HepG2 (cell line): ENCODE data around the gene C11orf58.

Source experiments
- EZH2 ChIP-seq: conservative IDR thresholded peaks from 2 replicates; pipeline ENCODE4 v1.6.1; 2012; ENCODE audit warnings: mild to moderate bottlenecking, low read depth, low read length, moderate library complexity
- GRHL1 ChIP-seq: sonication (generic); formaldehyde crosslinking; conservative IDR thresholded peaks from 2 replicates; pipeline ENCODE4 v1.8.0; 2022; ENCODE audit warnings: missing genetic modification reagents
- KAT7 ChIP-seq: IDR thresholded peaks from 2 replicates; pipeline ENCODE4 v1.6.1; 2018; ENCODE audit warnings: borderline replicate concordance, missing compliant biosample characterization
- RFX1 ChIP-seq: fragments of 450-650 bp; IDR thresholded peaks from 2 replicates; pipeline ENCODE4 v1.6.1; 2017
- TERF1 ChIP-seq: sonication (generic); formaldehyde crosslinking; IDR thresholded peaks from 2 replicates; pipeline ENCODE4 v1.8.0; 2022; ENCODE audit warnings: mild to moderate bottlenecking, missing genetic modification reagents, moderate library complexity
- ZKSCAN1 ChIP-seq: fragments of 150-350 bp; IDR thresholded peaks from 2 replicates; pipeline ENCODE4 v1.6.1; 2014; ENCODE audit warnings: low read length
- ZNF24 ChIP-seq: fragments of 450-650 bp; IDR thresholded peaks from 2 replicates; pipeline ENCODE4 v1.6.1; 2017; ENCODE audit warnings: antibody characterized with exemption, mild to moderate bottlenecking
- ZNF766 ChIP-seq: sonication (generic); formaldehyde crosslinking; IDR thresholded peaks from 2 replicates; pipeline ENCODE4 v1.5.0; 2020; ENCODE audit warnings: missing genetic modification reagents, borderline replicate concordance
- TF ChIP-seq, protein P1 (sequence below): sonication (generic); formaldehyde crosslinking; IDR thresholded peaks from 2 replicates; pipeline ENCODE4 v1.4.0; 2020; ENCODE audit warnings: missing genetic modification reagents
- TF ChIP-seq, protein P2 (sequence below): IDR thresholded peaks from 2 replicates; pipeline ENCODE4 v1.6.1; 2016; ENCODE audit warnings: low read depth, missing genetic modification reagents, missing compliant biosample characterization
- TF ChIP-seq, protein P3 (sequence below): sonication (generic); formaldehyde crosslinking; IDR thresholded peaks from 2 replicates; pipeline ENCODE4 v1.9.0; 2022; ENCODE audit warnings: missing genetic modification reagents, mild to moderate bottlenecking, borderline replicate concordance

GRCh38 chr11:16769386-16769785 lies 30.9 kb downstream of the C11orf58 start:
- TF ChIP-seq ZKSCAN1 (no peak), GRHL1 (CRISPR knock-in tag) (no peak), ZNF766 (CRISPR knock-in tag) (no peak), TERF1 (CRISPR knock-in tag) (no peak), ZNF24 (no peak), KAT7 (CRISPR knock-in tag) (no peak), EZH2 (no peak), RFX1 (no peak)
- TF ChIP-seq, protein P1, sequence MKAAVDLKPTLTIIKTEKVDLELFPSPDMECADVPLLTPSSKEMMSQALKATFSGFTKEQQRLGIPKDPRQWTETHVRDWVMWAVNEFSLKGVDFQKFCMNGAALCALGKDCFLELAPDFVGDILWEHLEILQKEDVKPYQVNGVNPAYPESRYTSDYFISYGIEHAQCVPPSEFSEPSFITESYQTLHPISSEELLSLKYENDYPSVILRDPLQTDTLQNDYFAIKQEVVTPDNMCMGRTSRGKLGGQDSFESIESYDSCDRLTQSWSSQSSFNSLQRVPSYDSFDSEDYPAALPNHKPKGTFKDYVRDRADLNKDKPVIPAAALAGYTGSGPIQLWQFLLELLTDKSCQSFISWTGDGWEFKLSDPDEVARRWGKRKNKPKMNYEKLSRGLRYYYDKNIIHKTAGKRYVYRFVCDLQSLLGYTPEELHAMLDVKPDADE (CRISPR knock-in tag), result no peak
- TF ChIP-seq, protein P2, sequence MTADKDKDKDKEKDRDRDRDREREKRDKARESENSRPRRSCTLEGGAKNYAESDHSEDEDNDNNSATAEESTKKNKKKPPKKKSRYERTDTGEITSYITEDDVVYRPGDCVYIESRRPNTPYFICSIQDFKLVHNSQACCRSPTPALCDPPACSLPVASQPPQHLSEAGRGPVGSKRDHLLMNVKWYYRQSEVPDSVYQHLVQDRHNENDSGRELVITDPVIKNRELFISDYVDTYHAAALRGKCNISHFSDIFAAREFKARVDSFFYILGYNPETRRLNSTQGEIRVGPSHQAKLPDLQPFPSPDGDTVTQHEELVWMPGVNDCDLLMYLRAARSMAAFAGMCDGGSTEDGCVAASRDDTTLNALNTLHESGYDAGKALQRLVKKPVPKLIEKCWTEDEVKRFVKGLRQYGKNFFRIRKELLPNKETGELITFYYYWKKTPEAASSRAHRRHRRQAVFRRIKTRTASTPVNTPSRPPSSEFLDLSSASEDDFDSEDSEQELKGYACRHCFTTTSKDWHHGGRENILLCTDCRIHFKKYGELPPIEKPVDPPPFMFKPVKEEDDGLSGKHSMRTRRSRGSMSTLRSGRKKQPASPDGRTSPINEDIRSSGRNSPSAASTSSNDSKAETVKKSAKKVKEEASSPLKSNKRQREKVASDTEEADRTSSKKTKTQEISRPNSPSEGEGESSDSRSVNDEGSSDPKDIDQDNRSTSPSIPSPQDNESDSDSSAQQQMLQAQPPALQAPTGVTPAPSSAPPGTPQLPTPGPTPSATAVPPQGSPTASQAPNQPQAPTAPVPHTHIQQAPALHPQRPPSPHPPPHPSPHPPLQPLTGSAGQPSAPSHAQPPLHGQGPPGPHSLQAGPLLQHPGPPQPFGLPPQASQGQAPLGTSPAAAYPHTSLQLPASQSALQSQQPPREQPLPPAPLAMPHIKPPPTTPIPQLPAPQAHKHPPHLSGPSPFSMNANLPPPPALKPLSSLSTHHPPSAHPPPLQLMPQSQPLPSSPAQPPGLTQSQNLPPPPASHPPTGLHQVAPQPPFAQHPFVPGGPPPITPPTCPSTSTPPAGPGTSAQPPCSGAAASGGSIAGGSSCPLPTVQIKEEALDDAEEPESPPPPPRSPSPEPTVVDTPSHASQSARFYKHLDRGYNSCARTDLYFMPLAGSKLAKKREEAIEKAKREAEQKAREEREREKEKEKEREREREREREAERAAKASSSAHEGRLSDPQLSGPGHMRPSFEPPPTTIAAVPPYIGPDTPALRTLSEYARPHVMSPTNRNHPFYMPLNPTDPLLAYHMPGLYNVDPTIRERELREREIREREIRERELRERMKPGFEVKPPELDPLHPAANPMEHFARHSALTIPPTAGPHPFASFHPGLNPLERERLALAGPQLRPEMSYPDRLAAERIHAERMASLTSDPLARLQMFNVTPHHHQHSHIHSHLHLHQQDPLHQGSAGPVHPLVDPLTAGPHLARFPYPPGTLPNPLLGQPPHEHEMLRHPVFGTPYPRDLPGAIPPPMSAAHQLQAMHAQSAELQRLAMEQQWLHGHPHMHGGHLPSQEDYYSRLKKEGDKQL (CRISPR knock-in tag), result no peak
- TF ChIP-seq, protein P3, sequence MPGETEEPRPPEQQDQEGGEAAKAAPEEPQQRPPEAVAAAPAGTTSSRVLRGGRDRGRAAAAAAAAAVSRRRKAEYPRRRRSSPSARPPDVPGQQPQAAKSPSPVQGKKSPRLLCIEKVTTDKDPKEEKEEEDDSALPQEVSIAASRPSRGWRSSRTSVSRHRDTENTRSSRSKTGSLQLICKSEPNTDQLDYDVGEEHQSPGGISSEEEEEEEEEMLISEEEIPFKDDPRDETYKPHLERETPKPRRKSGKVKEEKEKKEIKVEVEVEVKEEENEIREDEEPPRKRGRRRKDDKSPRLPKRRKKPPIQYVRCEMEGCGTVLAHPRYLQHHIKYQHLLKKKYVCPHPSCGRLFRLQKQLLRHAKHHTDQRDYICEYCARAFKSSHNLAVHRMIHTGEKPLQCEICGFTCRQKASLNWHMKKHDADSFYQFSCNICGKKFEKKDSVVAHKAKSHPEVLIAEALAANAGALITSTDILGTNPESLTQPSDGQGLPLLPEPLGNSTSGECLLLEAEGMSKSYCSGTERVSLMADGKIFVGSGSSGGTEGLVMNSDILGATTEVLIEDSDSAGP (CRISPR knock-in tag), result no peak
